Subcutaneous abdominal adipose tissue (tissue), 5 donors: ENCODE data around the gene RAB11FIP4.
A peak's percentile ranks its signal among the peaks of the same experiment; 100 is the strongest.

ENCODE experiments used
- H3K27ac ChIP-seq: one replicate; pipeline ENCODE4 v1.7.0; 2013; ENCODE audit warnings: low read depth, mild to moderate bottlenecking, inconsistent platforms, low read length, moderate library complexity
- H3K27me3 ChIP-seq, 5 donors: one replicate each; pipeline ENCODE4 v1.7.0; 2013; ENCODE audit warnings: low read length in 5 of 5, inconsistent platforms in 1 of 5; ENCODE audit not compliant: control insufficient read depth in 5 of 5, insufficient read depth in 4 of 5
- H3K36me3 ChIP-seq, 5 donors: one replicate each; pipeline ENCODE4 v1.7.0; 2013; ENCODE audit warnings: low read length in 5 of 5; ENCODE audit not compliant: control insufficient read depth in 5 of 5, insufficient read depth in 5 of 5
- H3K4me1 ChIP-seq, 5 donors: one replicate each; pipeline ENCODE4 v1.7.0; 2013; ENCODE audit warnings: low read length in 5 of 5, mild to moderate bottlenecking in 3 of 5, moderate library complexity in 1 of 5; ENCODE audit not compliant: control insufficient read depth in 5 of 5, insufficient read depth in 5 of 5
- H3K4me3 ChIP-seq, 5 donors: one replicate each; pipeline ENCODE4 v1.7.0; 2013; ENCODE audit warnings: low read length in 5 of 5, low read depth in 1 of 5
- H3K9ac ChIP-seq, 5 donors: one replicate each; pipeline ENCODE4 v1.7.0; 2013; ENCODE audit warnings: low read length in 5 of 5, mild to moderate bottlenecking in 4 of 5, moderate library complexity in 3 of 5
- H3K9me3 ChIP-seq, 5 donors: one replicate each; pipeline ENCODE4 v1.7.0; 2013; ENCODE audit warnings: low read length in 5 of 5; ENCODE audit not compliant: control insufficient read depth in 5 of 5
- donor health status: healthy.
- donor health status: healthy.
- donor health status: healthy.
- donor health status: healthy.
- donor health status: healthy.

RAB11FIP4 gene

DNA sequence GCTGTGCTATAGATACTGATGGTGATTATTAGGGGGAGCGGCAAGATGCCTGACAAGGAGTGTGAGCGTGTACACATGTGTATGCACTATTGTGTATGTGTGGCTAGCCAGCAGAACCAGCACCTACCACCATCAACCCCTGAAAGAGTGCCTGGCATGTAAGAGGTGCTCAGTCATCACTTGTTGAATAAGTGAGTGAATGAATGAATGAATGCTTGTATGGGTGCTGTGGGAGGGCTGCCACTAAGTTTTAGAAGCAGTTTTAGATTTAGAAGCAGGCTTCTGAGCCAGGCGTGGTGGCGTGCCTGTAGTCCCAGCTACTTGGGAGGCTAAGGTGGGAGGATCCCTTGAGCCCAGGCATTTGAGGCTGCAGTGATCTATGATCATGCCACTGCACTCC, 37.0 kb downstream of the RAB11FIP4 start:
- H3K9me3 ChIP-seq, result no peaks in the 10 kb centered on the region
- peaks cover 3 to 26% (median 10%) of the 10 kb centered on the region in 5 donors for H3K27me3 ChIP-seq
- peaks cover 0 to 14% (median 12%) of the 10 kb centered on the region in 5 donors for H3K4me1 ChIP-seq
- no peak overlapping the region for H3K27ac ChIP-seq
- no peaks in the 10 kb centered on the region for H3K36me3 ChIP-seq
- no peak overlapping the region for H3K9ac ChIP-seq
- H3K4me3 ChIP-seq, result no peak overlapping the region

DNA sequence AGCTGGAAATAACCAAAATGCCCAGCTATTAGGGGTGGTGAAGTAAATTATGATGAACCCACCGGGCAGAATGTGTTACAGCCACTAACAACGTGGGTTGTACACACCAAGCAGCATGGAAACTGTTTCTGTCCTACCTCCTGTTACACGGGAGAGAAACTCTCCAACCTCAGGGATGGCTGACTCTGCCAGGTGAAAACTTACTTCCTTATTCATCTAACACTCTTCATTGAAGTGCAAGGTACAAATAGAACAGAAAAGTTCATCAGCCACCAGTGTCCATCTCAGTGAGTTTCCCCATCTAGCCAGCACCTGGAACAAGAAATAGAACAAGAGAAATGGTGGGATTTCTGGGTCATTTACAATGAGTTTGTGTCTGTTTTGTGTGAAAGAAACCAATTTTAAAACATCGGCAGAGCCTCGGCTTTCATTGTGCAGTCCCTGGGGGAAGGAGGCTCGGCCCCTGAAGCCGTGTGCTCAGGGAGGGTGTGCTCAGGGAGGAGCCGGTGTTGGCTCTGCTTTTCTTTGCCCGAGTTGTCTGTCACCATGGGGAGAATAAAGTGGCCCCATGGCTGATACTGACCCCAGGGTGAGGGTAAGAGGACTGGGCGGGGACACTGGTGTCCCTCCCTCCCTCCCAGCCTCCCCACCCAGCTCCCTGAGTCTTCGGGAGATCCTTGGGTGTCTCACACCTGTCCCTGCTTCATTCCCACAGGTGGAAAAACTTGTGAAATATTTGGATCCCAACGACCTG, 39.8 kb downstream of the RAB11FIP4 start:
- no peaks in the 10 kb centered on the region for H3K4me1 ChIP-seq
- no peak overlapping the region for H3K4me3 ChIP-seq
- H3K27me3 ChIP-seq, result peaks cover 3 to 29% (median 10%) of the 10 kb centered on the region in 5 donors
- H3K9me3 ChIP-seq, result no peaks in the 10 kb centered on the region
- H3K36me3 ChIP-seq, result no peaks in the 10 kb centered on the region
- peak overlapping the region in 1 of 5 donors; percentile 20 for H3K9ac ChIP-seq
- H3K27ac ChIP-seq, result no peak overlapping the region

DNA sequence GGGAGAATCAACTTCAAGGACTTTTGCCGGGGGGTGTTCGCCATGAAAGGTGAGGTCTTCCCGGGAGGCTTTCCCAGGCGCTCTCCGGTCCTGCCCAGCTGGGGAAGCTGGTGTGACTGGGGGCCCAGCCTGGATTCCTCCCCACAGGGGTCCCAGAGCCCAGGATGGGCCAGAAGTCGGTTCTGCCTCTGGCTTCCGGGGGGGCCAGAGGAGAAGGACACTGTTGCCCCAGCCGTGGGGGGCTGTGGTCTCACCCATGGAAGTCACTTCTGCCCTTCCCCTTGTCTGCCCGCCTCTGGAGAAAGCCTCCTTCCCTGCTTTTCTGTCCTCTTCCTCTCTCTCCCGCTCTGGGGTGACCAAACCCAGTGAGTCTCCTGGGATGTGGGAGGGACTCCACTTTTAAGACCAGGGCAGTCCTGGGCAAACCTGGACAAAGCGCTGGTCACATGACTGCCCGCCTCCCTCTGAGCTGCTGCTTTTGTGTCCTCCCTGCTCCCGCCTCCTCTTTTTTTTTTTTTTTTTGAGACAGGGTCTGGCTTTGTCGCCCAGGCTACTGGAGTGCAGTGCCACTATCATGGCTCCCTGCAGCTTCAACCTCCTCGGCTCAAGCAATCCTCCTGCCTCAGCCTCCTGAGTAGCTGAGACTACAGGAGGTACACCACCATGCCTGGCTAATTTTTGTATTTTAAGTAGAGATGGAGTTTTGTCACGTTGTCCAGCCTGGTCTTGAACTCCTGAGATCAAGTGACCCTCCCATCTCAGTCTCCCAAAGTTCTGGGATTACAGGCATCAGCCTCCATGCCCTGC, 40.6 kb downstream of the RAB11FIP4 start:
- Histone ChIP-seq H3K27ac (no peak overlapping the region), H3K4me1 (no peaks in the 10 kb centered on the region), H3K27me3 (peaks cover 3 to 29% (median 10%) of the 10 kb centered on the region in 5 donors), H3K36me3 (no peaks in the 10 kb centered on the region), H3K9ac (no peak overlapping the region), H3K9me3 (no peaks in the 10 kb centered on the region), H3K4me3 (no peak overlapping the region)

DNA sequence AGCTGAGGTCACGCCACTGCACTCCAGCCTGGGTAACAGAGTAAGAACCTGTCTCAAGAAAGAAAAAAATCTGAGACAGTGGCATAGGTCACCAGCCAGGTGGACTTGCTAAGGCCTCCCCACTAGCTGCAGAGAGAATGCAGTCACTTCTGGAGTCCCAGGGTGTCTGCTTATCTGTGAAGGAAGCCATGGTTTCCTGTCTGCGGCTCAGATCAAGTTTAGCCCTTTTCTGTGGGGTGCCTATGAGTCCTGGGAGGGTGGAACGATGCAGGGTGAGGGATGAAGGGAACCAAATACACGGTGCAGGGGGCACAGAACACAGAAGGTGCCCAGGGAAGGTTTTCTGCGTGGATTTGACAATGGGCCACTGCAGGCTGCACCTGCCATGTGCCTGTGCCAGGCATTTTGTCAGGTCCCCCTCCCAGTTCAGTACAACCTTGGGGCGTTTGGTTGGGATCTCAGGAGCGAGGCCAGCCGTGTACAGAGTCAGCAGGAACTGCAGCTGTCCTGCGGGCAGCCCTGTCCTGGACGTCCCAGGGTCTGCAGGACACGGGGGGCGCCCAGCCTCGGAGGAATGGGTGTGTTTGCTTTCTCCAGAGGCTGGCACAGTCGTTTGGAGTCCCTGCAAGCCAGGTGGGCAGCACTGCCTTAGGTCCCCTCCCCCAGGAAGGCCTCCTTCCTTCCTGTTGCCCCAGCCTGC, 41.8 kb downstream of the RAB11FIP4 start:
- H3K4me1 ChIP-seq, result peaks cover 0 to 2% (median 0%) of the 10 kb centered on the region in 5 donors
- no peaks in the 10 kb centered on the region for H3K9me3 ChIP-seq
- H3K27ac ChIP-seq, result no peak overlapping the region
- H3K9ac ChIP-seq, result no peak overlapping the region
- H3K36me3 ChIP-seq, result no peaks in the 10 kb centered on the region
- H3K27me3 ChIP-seq, result peaks cover 3 to 26% (median 6%) of the 10 kb centered on the region in 5 donors
- H3K4me3 ChIP-seq, result no peak overlapping the region

DNA sequence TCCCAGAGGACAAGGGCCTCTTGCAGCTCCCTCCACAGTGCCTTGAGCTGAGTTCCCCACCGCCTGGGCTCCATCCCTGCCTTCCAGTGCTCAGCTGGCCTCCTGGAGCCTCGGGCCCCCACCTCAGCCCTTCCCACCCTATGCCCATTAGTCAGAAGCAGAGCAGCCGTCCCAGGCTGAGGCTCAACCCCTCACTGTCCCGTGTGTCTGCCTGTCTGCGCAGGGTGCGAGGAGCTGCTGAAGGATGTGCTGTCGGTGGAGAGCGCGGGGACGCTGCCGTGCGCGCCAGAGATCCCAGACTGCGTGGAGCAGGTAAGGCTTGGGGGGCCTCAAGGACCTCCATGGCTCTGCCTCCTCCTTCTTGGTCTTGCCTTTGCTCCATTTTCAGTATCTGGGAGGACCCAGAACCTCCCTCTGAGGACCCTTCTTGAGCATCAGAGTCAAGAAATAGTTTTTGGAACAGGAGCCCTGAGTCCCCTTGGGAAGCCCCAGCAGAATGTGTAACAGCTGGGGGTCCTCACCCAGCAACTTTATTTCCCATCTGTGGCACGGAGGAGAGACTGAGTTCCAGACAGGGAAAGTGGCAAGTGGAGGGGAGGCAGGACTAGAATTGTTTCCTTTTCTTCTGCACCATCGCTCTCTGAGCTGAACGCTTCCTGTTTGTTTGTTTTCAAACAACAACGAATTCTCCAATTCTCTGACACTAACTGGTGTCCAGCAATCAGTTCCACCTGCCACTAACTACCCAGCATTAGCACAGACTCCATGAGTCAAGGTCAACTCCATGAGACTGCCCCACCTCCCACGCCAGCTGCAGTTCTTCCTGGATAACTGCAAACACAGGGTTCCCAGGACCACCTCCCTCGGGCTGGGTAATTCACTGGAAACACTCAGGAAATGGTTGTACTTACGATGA, 42.6 kb downstream of the RAB11FIP4 start:
- H3K9me3 ChIP-seq, result no peaks in the 10 kb centered on the region
- H3K27ac ChIP-seq, result no peak overlapping the region
- H3K36me3 ChIP-seq, result no peaks in the 10 kb centered on the region
- H3K9ac ChIP-seq, result no peak overlapping the region
- peaks cover 0 to 22% (median 6%) of the 10 kb centered on the region in 5 donors for H3K27me3 ChIP-seq
- H3K4me1 ChIP-seq, result peaks cover 0 to 2% (median 0%) of the 10 kb centered on the region in 5 donors
- H3K4me3 ChIP-seq, result no peak overlapping the region

DNA sequence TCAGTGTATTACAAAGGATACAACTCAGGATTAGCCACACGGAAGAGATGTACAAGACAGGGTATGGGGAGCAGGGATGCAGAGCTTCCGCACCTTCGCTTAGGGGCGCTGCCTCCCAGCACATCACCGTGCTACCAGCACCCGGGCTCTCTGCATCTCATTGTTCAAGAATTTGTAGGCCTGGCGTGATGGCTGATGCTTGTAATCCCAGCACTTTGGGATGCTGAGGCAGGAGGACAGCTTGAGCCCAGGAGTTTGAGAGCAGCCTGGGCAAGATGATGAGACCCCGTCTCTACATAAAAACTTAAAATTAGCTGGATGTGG, 43.2 kb downstream of the RAB11FIP4 start:
- Histone ChIP-seq H3K27me3 (peaks cover 0 to 20% (median 6%) of the 10 kb centered on the region in 5 donors), H3K27ac (no peak overlapping the region), H3K36me3 (no peaks in the 10 kb centered on the region), H3K9me3 (no peaks in the 10 kb centered on the region), H3K4me3 (no peak overlapping the region), H3K9ac (no peak overlapping the region), H3K4me1 (peaks cover 0 to 2% (median 0%) of the 10 kb centered on the region in 5 donors)

DNA sequence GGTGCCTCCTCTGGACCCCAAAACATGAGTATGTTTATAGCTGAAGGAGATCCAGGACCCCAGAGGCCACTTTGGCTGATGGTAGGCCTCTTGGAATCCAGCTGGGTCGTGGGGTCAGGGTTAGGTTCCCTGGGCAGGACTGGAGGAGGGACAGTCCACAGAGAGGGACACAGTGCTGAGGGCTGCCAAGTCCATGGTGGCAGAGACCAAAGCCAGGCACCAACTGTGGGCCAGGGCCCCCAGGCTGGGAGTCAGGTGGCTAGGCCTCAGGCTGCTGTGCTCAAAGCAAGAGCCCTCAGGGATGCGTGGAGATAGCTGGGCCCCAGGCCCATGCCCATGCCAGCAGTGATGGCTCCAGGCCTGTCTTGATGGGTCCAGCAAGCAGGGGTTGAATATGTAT, 44.1 kb downstream of the RAB11FIP4 start:
- no peaks in the 10 kb centered on the region for H3K36me3 ChIP-seq
- no peak overlapping the region for H3K4me3 ChIP-seq
- H3K9me3 ChIP-seq, result no peaks in the 10 kb centered on the region
- H3K9ac ChIP-seq, result peak overlapping the region in 1 of 5 donors; percentile 20
- peaks cover 0 to 2% (median 0%) of the 10 kb centered on the region in 5 donors for H3K4me1 ChIP-seq
- H3K27me3 ChIP-seq, result peaks cover 0 to 17% (median 6%) of the 10 kb centered on the region in 5 donors
- H3K27ac ChIP-seq, result no peak overlapping the region

DNA sequence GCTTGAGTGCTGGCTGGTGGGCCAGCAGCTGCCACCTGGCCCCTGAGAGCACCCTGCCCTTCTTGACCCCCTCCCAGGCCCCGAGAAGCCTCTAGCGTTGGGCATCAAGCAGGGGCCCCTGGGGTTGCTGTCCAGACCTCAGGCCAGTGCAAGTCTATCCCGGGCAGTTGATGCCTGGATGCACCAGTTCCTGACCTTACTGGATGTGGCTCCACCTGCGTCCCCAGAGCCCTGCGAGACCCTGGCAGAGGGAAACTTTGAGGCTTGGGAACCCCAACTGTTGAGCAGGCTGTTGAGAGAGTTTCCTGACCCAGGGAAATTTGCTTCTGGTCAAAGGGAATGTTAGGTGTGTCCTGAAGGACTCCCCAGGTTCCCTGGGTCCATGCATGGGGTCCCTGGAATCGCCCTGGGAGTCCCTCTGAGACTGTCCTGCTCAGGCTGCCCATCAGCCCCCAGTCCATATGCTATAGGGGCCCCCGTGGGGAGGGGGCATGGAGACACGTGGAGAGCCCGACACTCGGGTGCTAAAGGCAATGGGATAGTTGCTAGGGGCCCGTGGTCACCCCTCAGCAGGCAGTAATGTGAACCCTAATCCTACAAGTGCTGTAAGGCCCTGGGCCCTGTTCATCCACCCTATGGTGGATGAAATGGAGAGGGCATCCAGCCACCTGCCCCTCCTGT, 46.4 kb downstream of the RAB11FIP4 start:
- Histone ChIP-seq H3K27ac (no peak overlapping the region), H3K4me1 (peaks cover 0 to 2% (median 0%) of the 10 kb centered on the region in 5 donors), H3K36me3 (no peaks in the 10 kb centered on the region), H3K27me3 (peaks cover 0 to 7% (median 0%) of the 10 kb centered on the region in 5 donors), H3K9ac (no peak overlapping the region), H3K9me3 (no peaks in the 10 kb centered on the region), H3K4me3 (no peak overlapping the region)

DNA sequence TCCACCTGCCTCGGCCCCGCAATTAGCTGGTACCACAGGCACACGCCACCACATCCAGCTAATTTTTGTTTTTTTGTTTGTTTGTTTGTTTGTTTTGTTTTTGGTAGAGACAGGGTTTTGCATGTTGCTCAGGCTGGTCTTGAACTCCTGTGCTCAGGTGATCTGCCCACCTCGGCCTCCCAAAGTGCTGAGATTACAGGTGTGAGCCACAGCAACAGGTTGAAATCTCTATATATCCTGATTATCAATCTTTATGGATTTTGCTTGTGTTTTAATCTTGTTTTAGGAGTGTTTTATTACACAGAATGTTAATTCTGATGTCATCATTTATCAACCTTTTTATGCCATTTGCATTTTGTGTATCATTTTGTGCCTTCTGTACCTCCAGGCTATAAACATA, 48.2 kb downstream of the RAB11FIP4 start:
- Histone ChIP-seq H3K9me3 (no peaks in the 10 kb centered on the region), H3K4me3 (no peak overlapping the region), H3K4me1 (peaks cover 0 to 2% (median 0%) of the 10 kb centered on the region in 5 donors), H3K27ac (no peak overlapping the region), H3K36me3 (no peaks in the 10 kb centered on the region), H3K27me3 (no peaks in the 10 kb centered on the region), H3K9ac (no peak overlapping the region)
